Uterine smooth muscle cell (primary cell): Measurements from ENCODE around the gene ZNF688. TPM values are rescaled to one million over a fixed set of nuclear protein-coding genes. Genes with fewer than 3 reads are reported as not detected.

Source experiments
- total RNA-seq: library from RNA; depleted of rRNA; stranded (reverse); fragments of >200 nt; gene quantifications from 2 replicates; pipeline ENCODE4 v1.2.3, GENCODE V29; 2014

ZNF688 gene
- 8.9 and 10.3 TPM in 2 replicates for total RNA-seq

DNA sequence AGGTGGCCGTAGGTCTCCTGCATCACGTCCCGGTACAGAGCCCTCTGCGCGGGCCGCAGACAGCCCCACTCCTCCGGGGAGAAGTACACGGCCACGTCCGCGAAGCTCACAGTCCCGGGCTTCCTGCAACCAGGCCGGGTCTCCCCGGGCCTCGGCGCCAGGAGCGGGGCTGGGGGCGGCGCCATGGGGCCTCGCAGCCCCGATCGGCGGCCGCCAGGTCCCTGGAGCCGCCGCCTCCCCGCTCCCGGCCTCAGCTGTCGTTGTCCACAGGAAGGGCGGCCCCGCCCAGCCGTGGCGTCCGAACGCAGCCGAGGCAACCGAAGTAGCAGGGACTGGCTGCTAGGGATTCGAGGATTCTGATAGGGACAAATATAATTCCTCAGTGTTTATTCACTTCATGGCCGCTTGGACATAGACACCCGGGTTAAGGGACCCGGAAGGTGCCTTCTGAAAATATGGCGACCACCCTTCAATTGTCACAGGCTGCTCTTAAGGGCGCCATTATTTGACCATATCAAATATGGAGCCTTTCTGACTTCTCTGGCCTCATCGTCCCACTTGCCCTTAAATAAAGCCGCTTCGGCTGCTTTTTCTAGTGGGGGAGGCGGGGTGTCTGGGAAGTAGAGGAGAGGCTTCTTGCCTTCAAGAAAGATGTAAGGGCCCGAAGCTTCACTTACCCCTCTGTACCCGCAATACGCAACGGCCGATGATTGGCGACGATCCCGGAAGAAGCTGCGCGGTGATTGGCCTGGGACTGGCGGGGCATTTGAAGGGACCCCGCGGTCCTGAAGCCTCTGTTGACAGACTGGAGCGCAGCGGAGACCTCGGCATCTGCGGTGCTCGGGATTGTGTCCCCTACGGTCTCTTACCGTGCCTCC is at the start of gene ZNF688:
ZNF688 (minus strand) TSS at position 270 of the 878 bp plus-strand sequence; CDS start at position 185, 85 bp downstream.

DNA sequence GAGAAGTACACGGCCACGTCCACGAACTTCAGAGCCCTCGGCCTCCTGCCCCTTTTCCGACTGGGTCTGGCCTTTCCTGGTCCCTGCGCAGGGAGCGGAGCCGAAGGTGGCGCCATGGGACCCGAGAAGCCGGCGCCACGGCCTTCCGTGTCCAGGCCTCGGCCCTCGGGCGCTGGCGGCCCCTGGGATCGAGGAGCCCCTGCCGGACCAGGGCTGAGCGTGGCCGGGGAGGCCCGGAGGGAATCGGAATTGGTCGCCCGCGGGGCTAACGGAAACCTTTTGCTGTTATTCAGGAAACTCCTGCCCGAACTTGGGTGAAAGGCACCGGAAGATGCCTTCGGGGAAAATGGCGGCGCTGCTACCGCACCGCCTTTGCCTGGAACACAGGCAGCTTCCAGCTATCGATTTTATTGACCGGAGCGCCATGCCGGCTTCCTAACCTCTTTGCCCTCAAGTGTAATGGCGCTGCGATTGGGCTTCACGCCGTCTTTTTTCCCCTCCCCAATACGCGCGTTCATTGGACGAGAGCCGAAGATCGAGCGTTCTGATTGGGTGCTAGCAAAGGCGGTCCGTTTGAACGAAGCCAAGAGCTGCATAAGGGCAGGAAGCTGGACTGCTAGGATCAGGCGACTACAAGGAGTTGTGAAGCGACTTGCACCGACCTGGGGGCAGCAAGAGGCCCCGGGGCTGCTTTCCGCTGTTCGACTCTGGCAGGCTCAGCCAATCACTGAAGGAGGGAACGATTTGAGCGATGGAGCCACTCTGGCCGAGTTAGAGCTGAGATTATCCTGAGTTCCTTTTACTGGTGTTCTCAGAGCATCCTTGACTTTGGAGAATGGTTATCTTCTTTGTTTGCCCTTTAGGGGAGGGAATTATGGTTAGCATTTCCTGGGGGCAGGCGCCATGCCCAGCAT is 38.7 kb upstream of the ZNF688 start, which contains the start of gene ZNF689:
ZNF689 (minus strand) TSS at position 464 of the 914 bp plus-strand sequence; CDS start at position 116, 348 bp downstream.

DNA sequence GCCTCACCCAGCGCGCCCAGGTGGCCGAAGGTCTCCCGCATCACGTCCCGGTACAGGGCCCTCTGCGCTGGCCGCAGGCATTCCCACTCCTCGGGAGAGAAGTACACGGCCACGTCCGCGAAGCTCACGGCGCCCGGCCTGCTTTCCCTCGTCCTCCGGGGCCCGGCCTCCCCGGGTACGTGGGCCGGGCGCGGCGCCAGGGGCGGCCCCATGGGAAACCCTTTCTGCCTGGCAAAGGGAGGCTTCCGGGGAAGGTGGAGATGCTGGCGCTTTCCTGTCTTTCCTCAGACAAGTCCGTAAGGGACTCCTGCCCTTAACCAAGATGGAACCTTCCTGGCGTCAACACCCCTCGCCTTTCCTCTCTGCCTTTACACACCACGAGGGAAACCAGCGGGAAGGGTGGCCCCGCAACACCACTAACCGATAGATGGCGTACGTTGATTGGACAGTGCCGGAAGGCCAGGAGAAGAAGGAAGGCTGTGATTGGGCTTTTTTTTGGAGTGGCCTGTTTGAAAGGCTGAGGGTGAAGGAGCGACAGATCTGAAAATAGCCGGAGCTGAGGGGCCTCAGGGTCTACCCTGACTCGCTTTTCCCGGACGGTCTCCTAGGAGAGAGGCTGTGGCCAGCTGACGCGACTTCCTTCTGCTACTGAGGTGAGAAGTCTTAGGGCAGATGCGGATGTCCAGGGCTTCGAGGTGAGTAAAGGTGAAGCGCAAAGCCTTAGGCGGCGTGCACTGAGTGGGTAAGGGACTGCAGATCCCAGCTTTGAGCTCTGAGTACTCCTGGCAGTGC is 14.1 kb upstream of the ZNF688 start, which contains the start of gene ZNF785:
ZNF785 (minus strand) TSS at position 298 of the 792 bp plus-strand sequence; CDS start at position 212, 86 bp downstream.

GRCh38 chr16:30557957-30558788 is 13.3 kb downstream of the ZNF688 start, which contains the start of gene ZNF764:
ZNF764 (minus strand) TSS chr16:30558374; CDS start chr16:30558182, 192 bp downstream.

GRCh38 chr16:30534368-30535105 is 37.0 kb downstream of the ZNF688 start, which contains the start of gene ZNF747:
ZNF747 (minus strand) TSS chr16:30534858; CDS start chr16:30534679, 179 bp downstream.

DNA sequence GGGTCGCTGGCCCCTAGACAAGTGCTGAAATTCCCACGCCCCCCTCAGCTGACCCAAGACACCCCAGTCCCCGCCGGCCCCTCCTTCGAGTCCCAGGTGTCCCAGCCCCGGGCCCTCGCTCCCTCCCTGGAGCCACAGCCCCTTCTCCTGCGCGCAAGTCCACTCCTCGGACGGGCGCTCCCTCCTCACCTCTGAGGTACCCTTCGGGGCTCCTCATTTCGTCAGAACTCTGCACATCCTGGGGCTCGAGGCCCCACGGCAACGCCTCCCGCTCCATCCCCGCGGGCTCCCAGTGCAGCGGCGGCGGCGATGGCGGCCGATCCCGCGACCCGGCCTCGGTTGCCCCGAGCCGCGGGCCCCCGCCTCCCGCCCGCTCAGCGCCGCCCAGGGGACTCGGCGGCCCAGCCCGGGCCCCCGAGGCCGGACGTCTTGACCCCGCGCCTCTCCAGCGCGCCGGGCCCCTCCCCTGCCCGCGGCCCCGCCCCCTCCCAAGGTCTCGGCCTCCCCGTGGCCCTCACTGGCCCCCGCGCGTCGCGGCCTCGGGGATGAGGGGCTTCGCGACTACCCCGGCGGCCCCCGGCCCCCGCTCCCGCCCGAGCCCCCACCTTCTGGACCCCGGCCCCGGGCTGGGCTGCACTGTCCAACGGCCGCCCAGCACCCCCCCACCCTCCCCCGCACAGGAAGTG is 45.2 kb downstream of the ZNF688 start, which contains the start of gene ZNF768:
ZNF768 (minus strand) TSS at position 430 of the 686 bp plus-strand sequence; CDS start at position 277, 153 bp downstream.

Other genes with a start within 250 kb of the ZNF688 start
- 37.9 and 41.6 TPM in 2 replicates for gene CD2BP2, start 216.4 kb downstream of the ZNF688 start, total RNA-seq
- 34.7 and 40.4 TPM in 2 replicates for gene TBC1D10B, start 201.2 kb downstream of the ZNF688 start, total RNA-seq
- gene MYL11, start 196.9 kb downstream of the ZNF688 start, total RNA-seq: 0.75 TPM in 1 of 2 replicates, not detected in the other
- gene SEPTIN1, start 189.2 kb downstream of the ZNF688 start, total RNA-seq: 0.25 TPM in 1 of 2 replicates, not detected in the other
- gene ZNF48, start 176.3 kb downstream of the ZNF688 start, total RNA-seq: 6.0 and 8.2 TPM in 2 replicates
- 14.2 and 17.1 TPM in 2 replicates for gene ZNF771, start 164.1 kb downstream of the ZNF688 start, total RNA-seq
- gene DCTPP1, start 141.7 kb downstream of the ZNF688 start, total RNA-seq: 12.9 and 25.0 TPM in 2 replicates
- 16.5 and 26.6 TPM in 2 replicates for gene SEPHS2, start 125.8 kb downstream of the ZNF688 start, total RNA-seq
- not detected in 2 replicates for gene ITGAL, start 99.0 kb downstream of the ZNF688 start, total RNA-seq
- gene ZNF768, start 45.1 kb downstream of the ZNF688 start, total RNA-seq: 20.3 and 21.6 TPM in 2 replicates
- 6.5 and 10.6 TPM in 2 replicates for gene ZNF747, start 36.9 kb downstream of the ZNF688 start, total RNA-seq
- 5.4 and 5.6 TPM in 2 replicates for gene ZNF764, start 13.3 kb downstream of the ZNF688 start, total RNA-seq
- gene ZNF785, start 14.0 kb upstream of the ZNF688 start, total RNA-seq: 7.5 and 12.1 TPM in 2 replicates
- 4.1 and 4.4 TPM in 2 replicates for gene ZNF689, start 38.7 kb upstream of the ZNF688 start, total RNA-seq
- gene PRR14, start 79.2 kb upstream of the ZNF688 start, total RNA-seq: 4.8 and 5.1 TPM in 2 replicates
- 16.8 and 27.6 TPM in 2 replicates for gene FBRS, start 86.7 kb upstream of the ZNF688 start, total RNA-seq
- gene SRCAP, start 127.5 kb upstream of the ZNF688 start, total RNA-seq: 25.5 and 30.9 TPM in 2 replicates
- gene PHKG2, start 176.7 kb upstream of the ZNF688 start, total RNA-seq: 25.4 and 31.5 TPM in 2 replicates
- gene CFAP119, start 190.3 kb upstream of the ZNF688 start, total RNA-seq: 3.4 and 3.8 TPM in 2 replicates
- 86.2 and 88.5 TPM in 2 replicates for gene RNF40, start 190.6 kb upstream of the ZNF688 start, total RNA-seq
- 7.3 and 7.9 TPM in 2 replicates for gene ZNF629, start 215.5 kb upstream of the ZNF688 start, total RNA-seq